Measurements from ENCODE around the gene FOXP1. TPM values are rescaled to one million over a fixed set of nuclear protein-coding genes. Genes with fewer than 3 reads are reported as not detected.

FOXP1 gene
- total and polyA plus RNA-seq, 2 of the 8 experiments (the other 6 are each of a cell fraction or from before 2014, with no cell fraction given) = 13.9 to 25.4 TPM

DNA sequence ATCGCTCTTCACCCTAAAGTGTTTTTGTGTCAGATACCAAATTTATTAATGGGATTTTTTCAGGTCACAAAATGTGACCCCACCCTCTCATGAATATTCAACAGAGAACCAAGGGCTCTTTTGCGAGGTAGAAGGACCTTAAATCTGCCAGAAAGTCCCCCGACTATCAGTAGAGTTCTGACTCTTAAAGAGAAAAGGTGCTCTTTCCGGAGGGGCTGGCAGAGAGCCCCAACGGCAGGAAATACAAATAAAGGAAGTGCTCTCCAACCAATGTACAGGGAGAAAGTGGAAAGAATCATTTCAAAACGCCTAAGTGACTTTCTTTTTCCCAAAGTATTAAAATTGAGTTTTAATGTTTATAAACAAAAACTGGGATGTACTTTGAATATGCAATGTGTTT lies 517.2 kb downstream of the FOXP1 start:
- POLR2A ChIA-PET (ENCODE audit: partially characterized antibody) = no interaction called here
- Histone ChIP-seq H2AK5ac (ENCODE audit: low read depth, low read length) (no peak overlapping the region), H3K9me3 (ENCODE audit: insufficient read depth in 2 of 2, low read depth in 1 of 2, low read length in 1 of 2) (no peaks in the 10 kb centered on the region), H4K5ac (ENCODE audit: insufficient read length, low read depth, low read length) (no peak overlapping the region), H4K91ac (replicated peaks; ENCODE audit: insufficient read length, low read length) (no peak overlapping the region), H2BK20ac (ENCODE audit: low read length) (no peak overlapping the region), H3K9ac (replicated peaks in 1 of 4; ENCODE audit: extremely low read depth in 1 of 4, low read depth in 3 of 4, low read length in 3 of 4) (no peak overlapping the region), H3K79me2 (ENCODE audit: control insufficient read depth in 1 of 2, insufficient read depth in 2 of 2, low read length in 2 of 2) (peaks cover 0 to 29% of the 10 kb centered on the region in 2 experiments; a peak in 2 of 4 replicates), H2AFZ (ENCODE audit: low read length) (no peak overlapping the region), H2BK15ac (ENCODE audit: low read length) (no peak overlapping the region), H4K20me1 (replicated peaks in 1 of 2; ENCODE audit: control insufficient read depth in 1 of 2, insufficient read depth in 2 of 2, low read length in 2 of 2) (peaks cover 3 to 4% of the 10 kb centered on the region in 2 experiments), H3K4ac (replicated peaks; ENCODE audit: insufficient read length, low read depth, low read length) (no peak overlapping the region), H2BK12ac (ENCODE audit: low read depth, low read length) (no peak overlapping the region; the same call in 1 of the 2 replicates), H3K4me1 (replicated peaks in 1 of 4; ENCODE audit: control insufficient read depth in 3 of 4, insufficient read depth in 4 of 4, low read length in 3 of 4) (peaks cover 4 to 24% (median 19%) of the 10 kb centered on the region in 4 experiments; a peak in 6 of 7 replicates), H3K4me3 (ENCODE audit: extremely low read depth in 1 of 4, insufficient read depth in 2 of 4, low read depth in 3 of 4, low read length in 4 of 4) (peak overlapping the region in 3 of 4 experiments; percentile 5 to 66 (median 24); a peak in 4 of 8 replicates), H3K79me1 (ENCODE audit: low read depth, low read length) (no peaks in the 10 kb centered on the region), H3K23ac (ENCODE audit: insufficient read length) (no peak overlapping the region), H2BK120ac (replicated peaks; ENCODE audit: low read depth, low read length) (no peak overlapping the region), H3K56ac (replicated peaks; ENCODE audit: insufficient read length, low read depth, low read length) (no peak overlapping the region), H3K18ac (ENCODE audit: extremely low read depth, low read length) (no peak overlapping the region; the same call in 1 of the 2 replicates), H3K27ac (ENCODE audit: low read depth, low read length) (no peak overlapping the region), H3K27me3 (replicated peaks in 1 of 4; ENCODE audit: control insufficient read depth in 3 of 4, extremely low read depth in 1 of 4, insufficient read depth in 3 of 4, low read length in 3 of 4) (peaks cover 0 to 11% (median 4%) of the 10 kb centered on the region in 4 experiments; a peak in 2 of 7 replicates), H2BK5ac (ENCODE audit: low read depth, low read length) (no peak overlapping the region), H3K23me2 (ENCODE audit: low read depth, low read length) (peaks cover 14% of the 10 kb centered on the region), H3K4me2 (ENCODE audit: insufficient read depth in 1 of 2, low read depth in 2 of 2, low read length in 2 of 2) (peak overlapping the region; percentile 90 to 99), H3K14ac (ENCODE audit: insufficient read length) (no peak overlapping the region), H3K36me3 (ENCODE audit: control insufficient read depth in 2 of 4, insufficient read depth in 4 of 4, low read length in 3 of 4) (no peaks in the 10 kb centered on the region), H4K8ac (ENCODE audit: extremely low read depth, insufficient read depth, low read length) (no peak overlapping the region)
- 0 out of 2 replicates have a peak, but pooled peaks have one; percentile 44 for TF ChIP-seq TAF1 (IDR thresholded peaks at IDR 0.05; ENCODE audit: low read depth, low read length)
- no peak for TF ChIP-seq EGR1 (IDR thresholded peaks at IDR 0.05; ENCODE audit: borderline replicate concordance, low read depth, low read length)
- DNase-seq (ENCODE audit: low read depth in 1 of 2, low spot score in 2 of 2) = no peak
- CTCF ChIA-PET (ENCODE audit: partially characterized antibody) = interaction anchor here (1.2 kb wide), 1 partner anchor 25 kb away, joined by 3 read pairs; no protein-coding TSS in a partner anchor
- whole genome bisulfite sequencing, 2 experiments (ENCODE audit: extremely low coverage in 1 of 2, insufficient coverage in 1 of 2, insufficient read length in 1 of 2, insufficient replicate concordance in 2 of 2, low coverage in 1 of 2, low lambda C conversion rate in 2 of 2, missing lambda C conversion rate in 1 of 2) = 13% methylated on average over 6 of the region's 6 CpGs; no CpG with 5 or more reads in 1 of the 2 experiments
- FAIRE-seq = no peak

All from H1 (cell line).